DND-41 (cell line): ENCODE data around the gene MYOD1.

Source experiments
- EZH2 ChIP-seq: IDR thresholded peaks from 3 replicates; pipeline ENCODE4 v1.6.1; 2012; ENCODE audit warnings: borderline replicate concordance, low read depth, mild to moderate bottlenecking, moderate library complexity, low read length, inconsistent platforms; ENCODE audit not compliant: severe bottlenecking
- TF ChIP-seq, protein P1 (sequence below): IDR thresholded peaks from 2 replicates; pipeline ENCODE4 v1.5.1; 2012; ENCODE audit warnings: borderline replicate concordance, low read length, moderate library complexity, mild to moderate bottlenecking; ENCODE audit not compliant: poor library complexity, severe bottlenecking; ENCODE audit errors: extremely low read depth

DNA sequence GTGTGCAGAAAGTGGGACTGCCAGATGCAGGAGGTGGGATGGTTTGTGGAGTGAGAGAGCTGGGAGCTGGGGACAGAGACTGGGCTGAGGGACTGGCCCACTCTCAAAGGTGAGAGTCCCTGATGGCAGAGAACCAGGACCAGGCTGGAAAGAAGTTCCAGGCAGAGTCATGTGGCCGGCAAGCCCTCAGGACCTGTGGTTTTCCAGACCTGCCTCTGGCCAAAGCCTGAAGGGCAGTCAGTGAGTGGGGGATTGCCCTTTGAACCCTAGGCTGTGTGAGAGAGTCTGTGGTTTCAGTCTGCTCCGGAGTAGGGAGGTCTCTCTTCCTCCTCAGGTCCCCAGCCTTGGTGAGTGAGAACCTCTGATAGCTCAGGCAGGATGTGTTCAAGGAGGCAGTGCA is 32.2 kb downstream of the MYOD1 start:
- TF ChIP-seq, protein P1, sequence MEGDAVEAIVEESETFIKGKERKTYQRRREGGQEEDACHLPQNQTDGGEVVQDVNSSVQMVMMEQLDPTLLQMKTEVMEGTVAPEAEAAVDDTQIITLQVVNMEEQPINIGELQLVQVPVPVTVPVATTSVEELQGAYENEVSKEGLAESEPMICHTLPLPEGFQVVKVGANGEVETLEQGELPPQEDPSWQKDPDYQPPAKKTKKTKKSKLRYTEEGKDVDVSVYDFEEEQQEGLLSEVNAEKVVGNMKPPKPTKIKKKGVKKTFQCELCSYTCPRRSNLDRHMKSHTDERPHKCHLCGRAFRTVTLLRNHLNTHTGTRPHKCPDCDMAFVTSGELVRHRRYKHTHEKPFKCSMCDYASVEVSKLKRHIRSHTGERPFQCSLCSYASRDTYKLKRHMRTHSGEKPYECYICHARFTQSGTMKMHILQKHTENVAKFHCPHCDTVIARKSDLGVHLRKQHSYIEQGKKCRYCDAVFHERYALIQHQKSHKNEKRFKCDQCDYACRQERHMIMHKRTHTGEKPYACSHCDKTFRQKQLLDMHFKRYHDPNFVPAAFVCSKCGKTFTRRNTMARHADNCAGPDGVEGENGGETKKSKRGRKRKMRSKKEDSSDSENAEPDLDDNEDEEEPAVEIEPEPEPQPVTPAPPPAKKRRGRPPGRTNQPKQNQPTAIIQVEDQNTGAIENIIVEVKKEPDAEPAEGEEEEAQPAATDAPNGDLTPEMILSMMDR = no peak
- no peak for TF ChIP-seq EZH2
